HCT116 (cell line): ENCODE measurements around the gene SPDYE4. TPM values are rescaled to one million over a fixed set of nuclear protein-coding genes. Genes with fewer than 3 reads are reported as not detected.

Experiments
- ATAC-seq: fragments of 200-7000 bp; cut with Tn5 transposase; 2 replicates; pipeline ENCODE4 v1.9.1; 2020; ENCODE audit warnings: mild to moderate bottlenecking, moderate library complexity
- BruUV-seq: library from RNA; stranded (reverse); fragments of 400-500 nt; replicated peaks from 2 replicates; lab custom pipeline; 2021; lab: Mats Ljungman, UMichigan
- CTCF ChIA-PET: fragments of 300-600 bp; sonication (Branson Sonifier 250); formaldehyde crosslinking; loops from one replicate; lab custom pipeline; 2021; ENCODE audit warnings: antibody characterized with exemption; lab: Charles Lee
- POLR2A ChIA-PET: fragments of 300-600, 350-600 bp; sonication (Branson Sonifier 250); formaldehyde crosslinking; loops from one replicate; lab custom pipeline; 2021; ENCODE audit warnings: antibody characterized with exemption; lab: Charles Lee
- RAD21 ChIA-PET, 2 experiments: fragments of 300-600 bp; sonication (Branson Sonifier 250); formaldehyde crosslinking; loops; one replicate each; lab custom pipeline; 2023; ENCODE audit warnings: low total read pairs in 2 of 2; ENCODE audit not compliant: uncharacterized antibody in 2 of 2, unreplicated experiment in 2 of 2, low non-redundant PET in 1 of 2; lab: Charles Lee
- DNase-seq: peaks from one replicate; pipeline ENCODE4 v3.0.0-alpha.2; 2010; ENCODE audit warnings: low read depth, low spot score
- H2AFZ ChIP-seq: fragments of 200-600 bp; shearing (Covaris generic), sonication (generic); 2 replicates; pipeline ENCODE4 v1.6.1; 2017; ENCODE audit warnings: low read depth, mixed run types, mixed read lengths, antibody characterized with exemption, low read length; ENCODE audit not compliant: poor library complexity, severe bottlenecking
- H3K27ac ChIP-seq: 2 replicates; pipeline ENCODE4 v1.5.1; 2012; ENCODE audit warnings: low read depth, low read length
- H3K27me3 ChIP-seq: fragments of 200-600 bp; sonication (generic); 2 replicates; pipeline ENCODE4 v1.6.1; 2016; ENCODE audit warnings: mixed run types, low read length, mixed read lengths; ENCODE audit not compliant: insufficient read depth
- H3K36me3 ChIP-seq, 2 experiments: fragments of 200-500 bp in 1 of 2; fragments of 200-600 bp in 1 of 2; sonication (Bioruptor generic) in 1 of 2; sonication (generic) in 1 of 2; 2 replicates each; pipeline versions ENCODE4 v1.5.1 to v1.6.1; 2014 to 2016; ENCODE audit warnings: low read length in 2 of 2, inconsistent platforms in 1 of 2, mixed read lengths in 1 of 2, mixed run types in 1 of 2; ENCODE audit not compliant: insufficient read depth in 2 of 2, control insufficient read depth in 1 of 2
- H3K4me1 ChIP-seq, 2 experiments: fragments of 200-600 bp in 1 of 2; sonication (generic) in 1 of 2; 2 replicates each; pipeline versions ENCODE4 v1.5.1 to v1.6.1; 2012 to 2017; ENCODE audit warnings: low read length in 2 of 2, inconsistent platforms in 1 of 2, mild to moderate bottlenecking in 1 of 2, mixed read lengths in 1 of 2, mixed run types in 1 of 2, moderate library complexity in 1 of 2; ENCODE audit not compliant: insufficient read depth in 2 of 2, control insufficient read depth in 1 of 2
- H3K4me2 ChIP-seq: fragments of 200-600 bp; sonication (generic); 2 replicates; pipeline ENCODE4 v1.6.1; 2017; ENCODE audit warnings: mixed run types, low read length, mixed read lengths
- H3K4me3 ChIP-seq, 2 experiments: fragments of 200-600 bp in 1 of 2; sonication (generic) in 1 of 2; replicated peaks in 1 of 2; 2 replicates each; pipeline ENCODE4 v1.5.1; 2011 to 2016; ENCODE audit warnings: low read length in 2 of 2, control low read depth in 1 of 2, low read depth in 1 of 2, mild to moderate bottlenecking in 1 of 2, mixed read lengths in 1 of 2, mixed run types in 1 of 2
- H3K79me2 ChIP-seq: fragments of 200-600 bp; sonication (generic); 2 replicates; pipeline ENCODE4 v1.6.1; 2017; ENCODE audit warnings: mild to moderate bottlenecking, mixed run types, low read length, moderate library complexity, mixed read lengths; ENCODE audit not compliant: insufficient read depth
- H3K9ac ChIP-seq: fragments of 200-600 bp; sonication (generic); 2 replicates; pipeline ENCODE4 v1.6.1; 2016; ENCODE audit warnings: low read length, mixed read lengths
- H3K9me2 ChIP-seq: fragments of 200-600 bp; sonication (generic), shearing (Covaris generic); 2 replicates; pipeline ENCODE4 v1.6.1; 2017; ENCODE audit warnings: mixed run types, mild to moderate bottlenecking, moderate library complexity; ENCODE audit not compliant: insufficient read depth
- H3K9me3 ChIP-seq, 2 experiments: fragments of 200-500 bp in 1 of 2; fragments of 200-600 bp in 1 of 2; sonication (Bioruptor generic) in 1 of 2; sonication (generic) in 1 of 2; 2 replicates each; pipeline ENCODE4 v1.6.1; 2014 to 2017; ENCODE audit warnings: low read length in 2 of 2, mixed read lengths in 2 of 2, inconsistent platforms in 1 of 2, low read depth in 1 of 2, mild to moderate bottlenecking in 1 of 2, mixed run types in 1 of 2, moderate library complexity in 1 of 2; ENCODE audit not compliant: control insufficient read depth in 1 of 2, insufficient read depth in 1 of 2
- H4K20me1 ChIP-seq: fragments of 200-600 bp; sonication (generic), shearing (Covaris generic); 2 replicates; pipeline ENCODE4 v1.6.1; 2017; ENCODE audit warnings: mixed run types, mild to moderate bottlenecking, moderate library complexity; ENCODE audit not compliant: insufficient read depth
- CBX3 ChIP-seq: IDR thresholded peaks from 2 replicates; pipeline ENCODE4 v1.6.1; 2012; ENCODE audit warnings: low read depth
- CEBPB ChIP-seq: IDR thresholded peaks from 2 replicates; pipeline ENCODE4 v1.6.1; 2012; ENCODE audit warnings: low read depth
- EGR1 ChIP-seq: IDR thresholded peaks from 2 replicates; pipeline ENCODE4 v1.6.1; 2012; ENCODE audit warnings: low read depth
- ELF1 ChIP-seq: IDR thresholded peaks from 2 replicates; pipeline ENCODE4 v1.6.1; 2012; ENCODE audit warnings: low read depth, borderline replicate concordance
- EZH2 ChIP-seq: fragments of 200-600 bp; sonication (generic); IDR thresholded peaks from 2 replicates; pipeline ENCODE4 v1.6.1; 2017; ENCODE audit warnings: antibody characterized with exemption, mixed run types
- JUND ChIP-seq: IDR thresholded peaks from 2 replicates; pipeline ENCODE4 v1.6.1; 2012
- RAD21 ChIP-seq: IDR thresholded peaks from 2 replicates; pipeline ENCODE4 v1.6.1; 2012; ENCODE audit warnings: low read depth, mild to moderate bottlenecking
- SIN3A ChIP-seq: IDR thresholded peaks from 2 replicates; pipeline ENCODE4 v1.6.1; 2012; ENCODE audit warnings: low read depth
- SP1 ChIP-seq: IDR thresholded peaks from 2 replicates; pipeline ENCODE4 v1.6.1; 2012; ENCODE audit warnings: low read depth
- SRF ChIP-seq: IDR thresholded peaks from 2 replicates; pipeline ENCODE4 v1.6.1; 2012; ENCODE audit warnings: low read depth
- TCF7L2 ChIP-seq: IDR thresholded peaks from 2 replicates; pipeline ENCODE4 v1.7.0; 2011; ENCODE audit warnings: borderline replicate concordance, inconsistent platforms; ENCODE audit not compliant: insufficient read depth, insufficient read length; ENCODE audit errors: extremely low read depth
- YY1 ChIP-seq: IDR thresholded peaks from 2 replicates; pipeline ENCODE4 v1.6.1; 2011; ENCODE audit warnings: low read length, low read depth, moderate library complexity, mild to moderate bottlenecking; ENCODE audit not compliant: insufficient replicate concordance; ENCODE audit errors: extremely low read depth
- intact Hi-C: fragments of 100-400 bp; cut with micrococcal nuclease; formaldehyde crosslinking; loops from 2 replicates; pipeline ENCODE4 v1.10.0; 2022
- total RNA-seq: library from RNA; stranded (reverse); gene quantifications from one replicate; pipeline ENCODE4 v1.2.1, GENCODE V29; 2021; ENCODE audit not compliant: unreplicated experiment
- TF ChIP-seq, protein P1 (sequence below): IDR thresholded peaks from 2 replicates; pipeline ENCODE4 v1.6.1; 2012
- TF ChIP-seq, protein P2 (sequence below): IDR thresholded peaks from 2 replicates; pipeline ENCODE4 v1.6.1; 2012
- TF ChIP-seq, protein P3 (sequence below): IDR thresholded peaks from 2 replicates; pipeline ENCODE4 v1.6.1; 2011; ENCODE audit warnings: mild to moderate bottlenecking, low read length, moderate library complexity; ENCODE audit not compliant: insufficient replicate concordance; ENCODE audit errors: extremely low read depth
- TF ChIP-seq, protein P4 (sequence below), 3 experiments: fragments of 200-600 bp in 1 of 3; sonication (generic) in 1 of 3; IDR thresholded peaks in 2 of 3; conservative IDR thresholded peaks in 1 of 3; 2 replicates each; pipeline ENCODE4 v1.5.1; 2012 to 2017; ENCODE audit warnings: low read depth in 2 of 3, low read length in 2 of 3, antibody characterized with exemption in 1 of 3, borderline replicate concordance in 1 of 3, control low read depth in 1 of 3, mild to moderate bottlenecking in 1 of 3, mixed read lengths in 1 of 3, mixed run types in 1 of 3, moderate library complexity in 1 of 3; ENCODE audit not compliant: insufficient read depth in 1 of 3

SPDYE4 gene
- total RNA-seq, 1 experiment from 2014 or later, result not detected

DNA sequence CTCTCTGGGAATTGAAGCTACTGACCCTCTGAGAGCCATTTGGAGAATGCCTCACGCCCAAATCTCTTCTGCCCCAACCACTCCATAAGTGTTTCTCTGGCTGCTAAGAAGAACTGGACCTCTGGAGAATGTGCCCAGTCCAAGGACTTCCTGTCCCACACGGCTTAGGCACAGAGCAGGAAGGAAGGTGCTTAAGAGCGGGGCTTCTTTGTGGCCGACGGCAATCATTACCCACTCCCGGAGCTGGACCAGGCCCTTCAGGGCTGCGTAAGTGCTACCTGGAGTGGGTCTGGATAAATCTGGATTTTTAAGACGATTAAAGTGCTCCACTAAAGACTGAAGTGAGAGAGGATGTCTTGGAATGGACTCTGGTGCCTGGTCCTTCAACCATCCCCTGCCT, 15.5 kb downstream of the SPDYE4 start:
- ChIA-PET CTCF (no interaction called here), POLR2A (no interaction called here), RAD21 (no interaction called here)
- intact Hi-C loops, result no loop called here
- Histone ChIP-seq H3K9me3 (no peaks in the 10 kb centered on the region), H3K79me2 (no peaks in the 10 kb centered on the region), H3K4me2 (no peak overlapping the region), H3K27ac (no peak overlapping the region), H3K27me3 (0 out of 2 replicates have a peak, but pooled peaks cover under 1% of the 10 kb centered on the region), H3K4me3 (no peak overlapping the region), H3K36me3 (no peaks in the 10 kb centered on the region), H2AFZ (no peak overlapping the region), H3K9ac (no peak overlapping the region), H4K20me1 (no peaks in the 10 kb centered on the region), H3K4me1 (peaks cover 0 to 12% of the 10 kb centered on the region in 2 experiments; a peak in 2 of 4 replicates), H3K9me2 (no peaks in the 10 kb centered on the region)
- TF ChIP-seq CBX3 (no peak), TCF7L2 (no peak), EGR1 (no peak), SP1 (no peak), CEBPB (no peak)
- no peak for DNase-seq
- no TSS peak for BruUV-seq
- ATAC-seq, result no peak

DNA sequence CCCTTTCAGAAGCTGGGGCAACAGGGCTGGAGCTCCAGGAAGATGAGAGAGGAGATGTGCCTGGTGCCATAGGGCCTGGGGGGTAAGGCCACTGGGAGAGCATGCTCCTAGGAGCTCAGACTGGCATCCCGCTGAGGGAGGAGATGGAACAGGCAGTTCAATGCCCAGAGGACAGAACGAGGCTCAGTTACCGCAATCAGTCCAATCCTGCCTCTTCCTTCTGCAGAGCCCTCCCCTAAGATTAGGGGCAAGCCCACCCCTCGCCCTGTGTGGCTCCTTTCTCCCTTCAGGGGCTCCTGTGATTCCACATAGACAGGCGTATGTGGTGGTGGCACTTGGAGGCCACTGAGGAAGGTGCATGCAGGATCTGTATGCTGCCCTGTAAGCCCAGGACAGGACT, 16.1 kb downstream of the SPDYE4 start:
- no peak overlapping the region for H3K4me3 ChIP-seq
- RAD21 ChIA-PET, result no interaction called here
- ATAC-seq, result no peak
- no peak overlapping the region for H3K27ac ChIP-seq
- no TSS peak for BruUV-seq
- no peak overlapping the region for H3K9ac ChIP-seq
- TF ChIP-seq CEBPB (no peak), SRF (no peak), SIN3A (no peak), JUND (no peak), EGR1 (no peak), RAD21 (no peak), ELF1 (no peak), CBX3 (no peak), YY1 (no peak), EZH2 (no peak)
- TF ChIP-seq, protein P1, sequence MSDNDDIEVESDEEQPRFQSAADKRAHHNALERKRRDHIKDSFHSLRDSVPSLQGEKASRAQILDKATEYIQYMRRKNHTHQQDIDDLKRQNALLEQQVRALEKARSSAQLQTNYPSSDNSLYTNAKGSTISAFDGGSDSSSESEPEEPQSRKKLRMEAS, result no peak
- TF ChIP-seq, protein P2, sequence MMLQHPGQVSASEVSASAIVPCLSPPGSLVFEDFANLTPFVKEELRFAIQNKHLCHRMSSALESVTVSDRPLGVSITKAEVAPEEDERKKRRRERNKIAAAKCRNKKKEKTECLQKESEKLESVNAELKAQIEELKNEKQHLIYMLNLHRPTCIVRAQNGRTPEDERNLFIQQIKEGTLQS, result no peak
- TF ChIP-seq, protein P3, sequence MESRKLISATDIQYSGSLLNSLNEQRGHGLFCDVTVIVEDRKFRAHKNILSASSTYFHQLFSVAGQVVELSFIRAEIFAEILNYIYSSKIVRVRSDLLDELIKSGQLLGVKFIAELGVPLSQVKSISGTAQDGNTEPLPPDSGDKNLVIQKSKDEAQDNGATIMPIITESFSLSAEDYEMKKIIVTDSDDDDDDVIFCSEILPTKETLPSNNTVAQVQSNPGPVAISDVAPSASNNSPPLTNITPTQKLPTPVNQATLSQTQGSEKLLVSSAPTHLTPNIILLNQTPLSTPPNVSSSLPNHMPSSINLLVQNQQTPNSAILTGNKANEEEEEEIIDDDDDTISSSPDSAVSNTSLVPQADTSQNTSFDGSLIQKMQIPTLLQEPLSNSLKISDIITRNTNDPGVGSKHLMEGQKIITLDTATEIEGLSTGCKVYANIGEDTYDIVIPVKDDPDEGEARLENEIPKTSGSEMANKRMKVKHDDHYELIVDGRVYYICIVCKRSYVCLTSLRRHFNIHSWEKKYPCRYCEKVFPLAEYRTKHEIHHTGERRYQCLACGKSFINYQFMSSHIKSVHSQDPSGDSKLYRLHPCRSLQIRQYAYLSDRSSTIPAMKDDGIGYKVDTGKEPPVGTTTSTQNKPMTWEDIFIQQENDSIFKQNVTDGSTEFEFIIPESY, result no peak
- TF ChIP-seq, protein P4, sequence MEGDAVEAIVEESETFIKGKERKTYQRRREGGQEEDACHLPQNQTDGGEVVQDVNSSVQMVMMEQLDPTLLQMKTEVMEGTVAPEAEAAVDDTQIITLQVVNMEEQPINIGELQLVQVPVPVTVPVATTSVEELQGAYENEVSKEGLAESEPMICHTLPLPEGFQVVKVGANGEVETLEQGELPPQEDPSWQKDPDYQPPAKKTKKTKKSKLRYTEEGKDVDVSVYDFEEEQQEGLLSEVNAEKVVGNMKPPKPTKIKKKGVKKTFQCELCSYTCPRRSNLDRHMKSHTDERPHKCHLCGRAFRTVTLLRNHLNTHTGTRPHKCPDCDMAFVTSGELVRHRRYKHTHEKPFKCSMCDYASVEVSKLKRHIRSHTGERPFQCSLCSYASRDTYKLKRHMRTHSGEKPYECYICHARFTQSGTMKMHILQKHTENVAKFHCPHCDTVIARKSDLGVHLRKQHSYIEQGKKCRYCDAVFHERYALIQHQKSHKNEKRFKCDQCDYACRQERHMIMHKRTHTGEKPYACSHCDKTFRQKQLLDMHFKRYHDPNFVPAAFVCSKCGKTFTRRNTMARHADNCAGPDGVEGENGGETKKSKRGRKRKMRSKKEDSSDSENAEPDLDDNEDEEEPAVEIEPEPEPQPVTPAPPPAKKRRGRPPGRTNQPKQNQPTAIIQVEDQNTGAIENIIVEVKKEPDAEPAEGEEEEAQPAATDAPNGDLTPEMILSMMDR (IDR thresholded peaks at IDR 0.05 in 2 of 3, conservative IDR thresholded peaks at IDR 0.05 in 1 of 3; ENCODE audit: borderline replicate concordance in 1 of 3, insufficient read depth in 1 of 3, low read depth in 2 of 3, low read length in 2 of 3), result no peak
- TF ChIP-seq, all 23 proteins: peak for 0
- Histone ChIP-seq H3K4me2 (no peak overlapping the region), H4K20me1 (no peaks in the 10 kb centered on the region), H3K4me1 (peaks cover 0 to 12% of the 10 kb centered on the region in 2 experiments; a peak in 2 of 4 replicates), H3K79me2 (no peaks in the 10 kb centered on the region), H3K9me2 (no peaks in the 10 kb centered on the region), H3K9me3 (no peaks in the 10 kb centered on the region), H3K36me3 (no peaks in the 10 kb centered on the region), H2AFZ (no peak overlapping the region), H3K27me3 (peaks cover 5% of the 10 kb centered on the region)
- ChIA-PET POLR2A (no interaction called here), CTCF (no interaction called here)
- DNase-seq, result no peak
- intact Hi-C loops, result no loop called here
